GM12878 (cell line): Measurements from ENCODE around the gene CAPN14. TPM values are rescaled to one million over a fixed set of nuclear protein-coding genes. Genes with fewer than 3 reads are reported as not detected.

Experiments
- ATAC-seq: fragments of 200-7000 bp; cut with Tn5 transposase; 3 replicates; pipeline ENCODE4 v1.9.1; 2020; ENCODE audit warnings: mild to moderate bottlenecking, moderate library complexity
- BruUV-seq: library from RNA; stranded (reverse); fragments of 400-500 nt; replicated peaks from 2 replicates; lab custom pipeline; 2021; lab: Mats Ljungman, UMichigan
- CTCF ChIA-PET: fragments of 300-600 bp; sonication (Branson Sonifier 250); formaldehyde crosslinking; extraction: SDS; loops from one replicate; lab custom pipeline; 2021; ENCODE audit warnings: inconsistent platforms; lab: Yijun Ruan, JAX
- POLR2A ChIA-PET: fragments of 350-600 bp; formaldehyde crosslinking; extraction: SDS; loops from one replicate; lab custom pipeline; 2021; ENCODE audit warnings: inconsistent platforms; lab: Charles Lee
- RAD21 ChIA-PET: fragments of 300-600 bp; sonication (Branson Sonifier 250); formaldehyde crosslinking; loops from one replicate; lab custom pipeline; 2023; ENCODE audit warnings: antibody characterized with exemption; ENCODE audit not compliant: unreplicated experiment; lab: Charles Lee
- SMC1A ChIA-PET: fragments of 300-600 bp; sonication (Branson Sonifier 250); formaldehyde crosslinking; loops from one replicate; lab custom pipeline; 2023; ENCODE audit not compliant: unreplicated experiment, uncharacterized antibody; lab: Charles Lee
- DNase-seq: peaks from one replicate; pipeline ENCODE4 v3.0.0-alpha.2; 2011; ENCODE audit warnings: low read depth, low spot score
- FAIRE-seq: peaks from 3 replicates; lab custom pipeline; 2011; peaks lifted over from hg19 to GRCh38; lab: Jason Lieb, UNC
- H2AFZ ChIP-seq: 2 replicates; pipeline ENCODE4 v1.6.0; 2011; ENCODE audit warnings: low read depth, low read length, control low read depth; ENCODE audit not compliant: control insufficient read depth
- H3K27ac ChIP-seq: 2 replicates; pipeline ENCODE4 v1.5.1; 2011; ENCODE audit warnings: control low read depth; ENCODE audit not compliant: control insufficient read depth, insufficient read depth
- H3K27me3 ChIP-seq, 2 experiments: replicated peaks in 1 of 2; 2 replicates each; pipeline versions ENCODE4 v1.6.0 to v1.6.1; 2011; ENCODE audit warnings: low read length in 1 of 2; ENCODE audit not compliant: control insufficient read depth in 2 of 2, insufficient read depth in 2 of 2
- H3K36me3 ChIP-seq, 2 experiments: 2 replicates each; pipeline ENCODE4 v1.5.1; 2011; ENCODE audit warnings: low read length in 1 of 2; ENCODE audit not compliant: control insufficient read depth in 2 of 2, insufficient read depth in 2 of 2
- H3K4me1 ChIP-seq: 2 replicates; pipeline ENCODE4 v1.6.1; 2011; ENCODE audit warnings: mild to moderate bottlenecking, low read length, moderate library complexity, mixed read lengths; ENCODE audit not compliant: control insufficient read depth, insufficient read depth
- H3K4me2 ChIP-seq: 2 replicates; pipeline ENCODE4 v1.6.0; 2011; ENCODE audit warnings: control low read depth; ENCODE audit not compliant: control insufficient read depth, insufficient read depth
- H3K4me3 ChIP-seq: fragments of 200-600 bp; sonication (generic); 2 replicates; pipeline ENCODE4 v1.5.1; 2016
- H3K79me2 ChIP-seq: 2 replicates; pipeline ENCODE4 v1.6.0; 2011; ENCODE audit warnings: low read length; ENCODE audit not compliant: control insufficient read depth, insufficient read depth
- H3K9ac ChIP-seq: 2 replicates; pipeline ENCODE4 v1.8.0; 2011; ENCODE audit warnings: low read length, control low read depth, mixed read lengths; ENCODE audit not compliant: control insufficient read depth, insufficient read depth
- H3K9me3 ChIP-seq: replicated peaks from 3 replicates; pipeline ENCODE4 v1.5.1; 2011; ENCODE audit warnings: mild to moderate bottlenecking, low read length; ENCODE audit not compliant: control insufficient read depth, insufficient read depth
- H4K20me1 ChIP-seq: 2 replicates; pipeline ENCODE4 v1.6.0; 2011; ENCODE audit not compliant: control insufficient read depth, insufficient read depth
- PAX8 ChIP-seq: fragments of 450-650 bp; IDR thresholded peaks from 2 replicates; pipeline ENCODE4 v1.6.1; 2017; ENCODE audit warnings: mild to moderate bottlenecking, moderate library complexity
- WRNIP1 ChIP-seq: IDR thresholded peaks from 2 replicates; pipeline ENCODE4 v1.6.1; 2011; ENCODE audit warnings: low read depth, low read length, improper control_type of control experiment, borderline replicate concordance
- YBX1 ChIP-seq: fragments of 450-650 bp; IDR thresholded peaks from 2 replicates; pipeline ENCODE4 v1.6.1; 2016; ENCODE audit warnings: antibody characterized with exemption
- WGBS: methylation state at CpG from one replicate; pipeline ENCODE4 v1.1.6; 2016; ENCODE audit warnings: low lambda C conversion rate; ENCODE audit not compliant: insufficient replicate concordance, insufficient coverage; ENCODE audit errors: missing lambda C conversion rate; 5-methylcytosine and 5-hydroxymethylcytosine counted together
- in situ Hi-C: fragments of 300-500 bp; cut with MboI; formaldehyde crosslinking; loops from 9 replicates; pipeline ENCODE4 v1.14.3; 2018; ENCODE audit warnings: mixed read lengths
- intact Hi-C: fragments of 100-400 bp; cut with micrococcal nuclease; formaldehyde crosslinking; loops from one replicate; pipeline ENCODE4 v1.14.2; 2022; ENCODE audit not compliant: unreplicated experiment
- polyA plus RNA-seq, 11 experiments: library from polyadenylated mRNA; depleted of rRNA in 4 of 11; unstranded in 6 of 11; stranded (reverse) in 5 of 11; fragments of >200 nt; fragmentation: Nextera tagmentation in 4 of 11; fragmentation: Illumina TruSeq in 1 of 11; extraction: Ambion mirVana in 4 of 11; extraction: Trizol in 1 of 11; gene quantifications; 1 replicate in 1 of 11; 2 replicates in 10 of 11; pipeline versions ENCODE4 v1.2.1 to v1.2.3, GENCODE V29; 2011 to 2016; ENCODE audit warnings: inconsistent platforms in 2 of 11, missing spikeins in 2 of 11, low read depth in 1 of 11
- total RNA-seq, 4 experiments: library from RNA; depleted of rRNA in 3 of 4; stranded (reverse); fragments of >200 nt in 3 of 4; fragmentation: Illumina TruSeq in 1 of 4; extraction: Trizol in 1 of 4; gene quantifications; 2 replicates each; pipeline versions ENCODE4 v1.2.1 to v1.2.3, GENCODE V29; 2013 to 2021
- TF ChIP-seq, protein P1 (sequence below): fragments of 450-650 bp; IDR thresholded peaks from 2 replicates; pipeline ENCODE4 v1.6.1; 2017; ENCODE audit warnings: mild to moderate bottlenecking, moderate library complexity
- TF ChIP-seq, protein P2 (sequence below): IDR thresholded peaks from 2 replicates; pipeline ENCODE4 v1.6.1; 2012; ENCODE audit warnings: low read depth, low read length, improper control_type of control experiment

CAPN14 gene
- total and polyA plus RNA-seq, 10 of the 15 experiments (the other 5 are each of a cell fraction or from before 2014, with no cell fraction given), result 0.08 to 1.5 (median 1.1) TPM

DNA sequence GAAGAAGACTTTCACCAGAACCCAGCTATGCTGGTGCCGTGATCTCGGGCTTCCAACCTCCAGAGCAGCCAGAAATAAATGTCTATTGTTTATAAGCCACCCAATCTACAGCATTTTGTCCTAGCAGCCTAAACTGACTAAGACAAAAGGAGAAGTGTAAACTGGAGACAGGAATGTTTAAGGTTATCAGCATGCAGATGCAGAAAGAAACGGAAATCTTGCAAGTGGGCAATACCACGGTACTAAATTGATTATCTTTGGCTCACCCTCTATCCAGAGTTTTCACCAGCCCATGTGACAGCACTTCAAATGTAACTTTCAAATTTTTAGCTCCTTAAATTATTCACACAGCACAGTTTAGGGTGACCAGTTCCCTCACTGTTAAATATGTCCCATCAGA is 5.7 kb upstream of the CAPN14 start:
- H3K4me3 ChIP-seq, result no peak overlapping the region
- H4K20me1 ChIP-seq, result no peaks in the 10 kb centered on the region
- ChIA-PET RAD21 (interaction anchor here (1.6 kb wide), 1 partner anchor 30 kb away, joined by 9 read pairs; no protein-coding TSS in a partner anchor), SMC1A (no interaction called here), POLR2A (no interaction called here), CTCF (interaction anchor here (0.6 to 2.2 kb wide), 3 partner anchors 9 to 110 kb away, joined by 3 to 7 read pairs (median 5); partner anchors contain the start of gene EHD3)
- H3K9me3 ChIP-seq, result no peaks in the 10 kb centered on the region
- FAIRE-seq, result no peak
- H3K9ac ChIP-seq, result no peak overlapping the region
- no peak for ATAC-seq
- peaks cover 27% of the 10 kb centered on the region for H3K4me1 ChIP-seq
- intact Hi-C loops, result no loop called here
- in situ Hi-C loops, result no loop called here
- H3K27ac ChIP-seq, result no peak overlapping the region
- 65% methylated on average over 4 of the region's 4 CpGs for WGBS
- TF ChIP-seq YBX1 (no peak), PAX8 (no peak), WRNIP1 (no peak)
- TF ChIP-seq, protein P1, sequence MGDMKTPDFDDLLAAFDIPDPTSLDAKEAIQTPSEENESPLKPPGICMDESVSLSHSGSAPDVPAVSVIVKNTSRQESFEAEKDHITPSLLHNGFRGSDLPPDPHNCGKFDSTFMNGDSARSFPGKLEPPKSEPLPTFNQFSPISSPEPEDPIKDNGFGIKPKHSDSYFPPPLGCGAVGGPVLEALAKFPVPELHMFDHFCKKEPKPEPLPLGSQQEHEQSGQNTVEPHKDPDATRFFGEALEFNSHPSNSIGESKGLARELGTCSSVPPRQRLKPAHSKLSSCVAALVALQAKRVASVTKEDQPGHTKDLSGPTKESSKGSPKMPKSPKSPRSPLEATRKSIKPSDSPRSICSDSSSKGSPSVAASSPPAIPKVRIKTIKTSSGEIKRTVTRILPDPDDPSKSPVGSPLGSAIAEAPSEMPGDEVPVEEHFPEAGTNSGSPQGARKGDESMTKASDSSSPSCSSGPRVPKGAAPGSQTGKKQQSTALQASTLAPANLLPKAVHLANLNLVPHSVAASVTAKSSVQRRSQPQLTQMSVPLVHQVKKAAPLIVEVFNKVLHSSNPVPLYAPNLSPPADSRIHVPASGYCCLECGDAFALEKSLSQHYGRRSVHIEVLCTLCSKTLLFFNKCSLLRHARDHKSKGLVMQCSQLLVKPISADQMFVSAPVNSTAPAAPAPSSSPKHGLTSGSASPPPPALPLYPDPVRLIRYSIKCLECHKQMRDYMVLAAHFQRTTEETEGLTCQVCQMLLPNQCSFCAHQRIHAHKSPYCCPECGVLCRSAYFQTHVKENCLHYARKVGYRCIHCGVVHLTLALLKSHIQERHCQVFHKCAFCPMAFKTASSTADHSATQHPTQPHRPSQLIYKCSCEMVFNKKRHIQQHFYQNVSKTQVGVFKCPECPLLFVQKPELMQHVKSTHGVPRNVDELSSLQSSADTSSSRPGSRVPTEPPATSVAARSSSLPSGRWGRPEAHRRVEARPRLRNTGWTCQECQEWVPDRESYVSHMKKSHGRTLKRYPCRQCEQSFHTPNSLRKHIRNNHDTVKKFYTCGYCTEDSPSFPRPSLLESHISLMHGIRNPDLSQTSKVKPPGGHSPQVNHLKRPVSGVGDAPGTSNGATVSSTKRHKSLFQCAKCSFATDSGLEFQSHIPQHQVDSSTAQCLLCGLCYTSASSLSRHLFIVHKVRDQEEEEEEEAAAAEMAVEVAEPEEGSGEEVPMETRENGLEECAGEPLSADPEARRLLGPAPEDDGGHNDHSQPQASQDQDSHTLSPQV, result no peak
- TF ChIP-seq, protein P2, sequence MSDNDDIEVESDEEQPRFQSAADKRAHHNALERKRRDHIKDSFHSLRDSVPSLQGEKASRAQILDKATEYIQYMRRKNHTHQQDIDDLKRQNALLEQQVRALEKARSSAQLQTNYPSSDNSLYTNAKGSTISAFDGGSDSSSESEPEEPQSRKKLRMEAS, result no peak
- no TSS peak for BruUV-seq
- H3K36me3 ChIP-seq, result no peaks in the 10 kb centered on the region
- no peaks in the 10 kb centered on the region for H3K79me2 ChIP-seq
- no peak overlapping the region for H2AFZ ChIP-seq
- no peak for DNase-seq
- H3K4me2 ChIP-seq, result no peak overlapping the region
- no peaks in the 10 kb centered on the region for H3K27me3 ChIP-seq
